Stimulated activated CD8-positive, alpha-beta memory T cell treated with anti-CD3 and anti-CD28 coated beads, Interleukin-7, amount 100 ng/mL, for 24 hours (primary cell): ENCODE measurements around the gene KLF3.
"Not testable (repeated sequence)": the region's sequence is repeated elsewhere in the genome, so short reads cannot be mapped to it uniquely, and the experiment has no call there.

Source experiments
- DNase-seq: peaks from one replicate; pipeline ENCODE4 v3.0.0-alpha.2; 2020; ENCODE audit warnings: low read depth

Gene KLF3

DNA sequence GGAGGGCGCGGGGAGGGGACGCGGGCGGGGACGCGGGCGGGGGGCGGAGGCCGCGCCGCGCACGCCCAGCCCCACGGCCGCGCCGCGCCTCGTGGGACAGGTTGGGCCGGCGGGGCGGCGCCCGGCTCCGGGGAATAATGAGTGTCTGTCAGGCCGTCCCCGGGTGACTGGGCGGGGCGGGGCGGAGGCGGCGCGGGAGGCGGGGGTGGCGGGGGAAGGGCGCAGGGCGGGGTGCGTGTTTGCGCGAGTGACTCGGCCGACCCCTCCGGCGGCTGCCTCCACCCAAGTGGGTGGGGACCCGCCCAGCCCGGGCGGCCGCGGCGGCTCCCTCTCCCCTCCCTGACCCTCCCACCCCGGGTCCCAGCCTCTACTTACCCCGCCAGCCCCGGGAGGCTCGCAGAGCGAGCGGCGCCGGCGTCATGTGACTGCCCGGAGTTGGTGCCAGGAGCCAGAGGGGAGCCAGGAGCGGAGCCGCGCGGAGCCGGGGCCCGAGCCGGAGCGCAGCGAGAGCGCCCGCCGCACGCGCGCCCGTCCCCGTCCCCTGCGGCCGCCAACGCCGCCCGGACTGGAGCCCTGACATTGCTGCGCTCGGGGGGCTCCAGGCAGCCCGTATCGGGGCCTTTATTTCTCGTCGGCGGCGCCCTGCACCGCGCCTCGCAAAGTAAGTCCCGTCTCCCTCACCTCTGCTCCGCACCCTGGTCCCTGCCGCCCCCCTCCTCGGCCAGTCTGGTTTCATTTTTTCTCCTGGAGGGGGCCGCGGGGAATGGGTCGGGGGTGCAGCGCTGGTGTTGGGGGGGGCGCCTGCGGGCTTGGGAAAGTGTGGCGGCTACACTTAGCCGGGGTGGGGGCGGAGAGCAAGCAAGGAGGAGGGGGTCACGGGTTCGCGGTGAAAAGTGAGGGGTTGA is at the start of gene KLF3:
KLF3 (plus strand) TSS at position 399 of the 905 bp plus-strand sequence. CDS start 16,427 bp downstream, outside the sequence.
- DNase-seq, result peak; percentile 73

DNA sequence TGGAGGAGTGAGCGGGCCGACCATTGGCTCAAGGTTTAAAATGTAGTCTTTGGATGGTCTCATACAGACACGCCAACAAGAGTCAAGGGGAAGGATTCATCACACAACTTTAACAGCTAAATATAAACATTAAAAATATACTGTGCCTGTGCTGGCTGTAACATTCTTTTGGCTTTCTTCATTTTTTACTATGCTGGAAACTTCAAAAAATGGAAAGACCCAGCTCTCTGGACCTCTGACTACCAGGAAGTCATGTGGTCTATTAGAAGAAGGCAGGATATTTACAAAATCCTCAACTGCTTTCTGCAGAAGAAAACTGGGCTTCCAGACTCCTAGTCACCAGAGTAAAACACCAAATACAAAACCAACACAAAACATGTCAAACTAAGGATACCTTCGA is 49.8 kb upstream of the KLF3 start:
- DNase-seq, result no peak

DNA sequence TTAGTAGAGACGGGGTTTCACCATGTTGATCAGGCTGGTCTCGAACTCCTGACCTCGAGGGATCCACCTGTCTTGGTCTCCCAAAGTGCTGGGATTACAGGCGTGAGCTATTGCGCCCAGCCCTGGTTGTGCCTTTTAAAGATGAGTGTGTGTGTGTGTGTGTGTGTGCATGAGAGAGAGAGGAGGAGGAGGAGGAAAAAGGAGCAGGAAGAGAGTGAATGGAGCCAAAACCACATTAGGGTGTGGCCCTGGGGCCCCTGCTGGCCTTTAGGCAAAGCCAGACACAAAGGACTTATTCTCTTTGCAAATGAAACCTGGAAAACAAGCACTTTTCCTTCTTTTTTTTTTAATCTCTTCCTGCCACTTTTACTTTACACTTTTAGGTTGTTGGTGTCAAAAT is 48.2 kb upstream of the KLF3 start:
- DNase-seq, result no peak

GRCh38 chr4:38618505-38618904 is 45.5 kb upstream of the KLF3 start:
- no peak for DNase-seq

GRCh38 chr4:38619316-38619715 is 44.7 kb upstream of the KLF3 start:
- DNase-seq, result no peak

- no peak for DNase-seq
These were observed 43.9 kb upstream of the KLF3 start for GRCh38 chr4:38620065-38620464.

DNA sequence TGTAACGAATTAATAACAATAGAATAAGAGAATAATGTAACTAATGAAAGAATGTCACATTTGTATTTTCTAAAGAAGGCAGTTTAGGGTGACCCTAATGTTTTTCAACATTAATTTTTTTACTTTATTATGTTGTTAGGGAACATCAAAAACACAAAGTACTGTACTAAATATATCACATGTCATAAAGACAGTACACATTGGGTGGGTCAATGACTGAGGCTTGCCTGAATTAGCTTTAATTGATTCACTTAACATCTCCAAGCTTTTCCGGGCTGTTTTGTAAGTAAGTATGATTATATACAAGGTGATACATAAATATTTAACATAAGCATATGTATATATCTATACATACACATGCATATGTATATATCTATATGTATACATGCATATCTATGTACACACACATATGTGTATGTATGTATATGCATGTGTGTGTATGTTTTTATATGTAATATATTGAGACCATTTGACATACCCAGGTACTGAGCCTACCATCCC is 43.4 kb upstream of the KLF3 start:
- no peak for DNase-seq

DNA sequence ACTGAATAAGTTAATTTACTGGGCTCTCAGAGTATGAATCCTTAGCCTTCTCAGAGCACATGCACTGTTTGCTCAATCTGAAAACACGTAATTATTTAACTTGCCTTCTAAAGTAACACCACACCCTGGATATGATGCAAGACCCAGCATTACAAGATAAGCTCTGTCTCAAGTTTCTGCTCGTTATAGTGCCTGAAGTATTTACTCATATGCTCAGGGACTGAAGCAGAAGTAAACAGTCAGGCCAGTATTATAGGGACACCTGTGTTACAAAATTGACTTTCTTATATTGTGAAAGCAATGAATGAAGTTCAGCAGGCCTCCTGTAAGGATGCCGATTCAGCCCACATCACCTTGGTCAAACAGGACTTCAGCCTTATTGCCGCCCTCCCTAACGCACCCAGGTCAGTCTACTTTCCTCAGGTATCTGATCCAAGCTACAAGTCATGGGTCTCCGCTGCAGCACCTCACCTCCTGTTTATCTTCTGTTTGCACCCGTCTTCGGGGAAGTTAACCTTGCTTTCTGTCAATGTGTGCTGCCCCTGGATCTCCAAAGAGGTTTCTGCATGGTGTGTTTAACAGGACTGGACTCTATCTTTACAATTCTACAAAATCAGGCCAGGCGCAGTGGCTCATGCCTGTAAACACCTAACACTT is 42.8 kb upstream of the KLF3 start:
- no peak for DNase-seq

DNA sequence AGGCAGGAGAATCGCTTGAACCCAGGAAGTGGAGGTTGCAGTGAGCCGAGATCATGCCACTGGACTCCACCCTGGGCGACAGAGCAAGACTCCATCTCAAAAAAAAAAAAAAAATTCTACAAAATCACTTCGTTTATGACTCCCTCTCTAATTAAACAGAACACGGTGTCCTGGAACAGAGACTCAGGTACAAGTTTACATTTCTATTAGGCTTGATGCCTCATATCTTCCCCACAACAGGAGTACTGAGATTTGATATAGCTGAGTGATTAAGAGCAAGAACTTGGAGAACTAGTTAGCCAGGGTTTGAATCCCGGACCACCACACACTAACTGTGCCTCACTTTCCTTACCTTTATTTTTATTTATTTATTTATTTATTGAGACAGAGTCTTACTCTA is 42.2 kb upstream of the KLF3 start:
- no peak for DNase-seq

- DNase-seq, result not testable (repeated sequence)
These were observed 41.7 kb upstream of the KLF3 start for GRCh38 chr4:38622340-38622739.

- no peak for DNase-seq
These were observed 40.7 kb upstream of the KLF3 start for GRCh38 chr4:38623260-38623659.

- DNase-seq, result no peak
These were observed 39.7 kb upstream of the KLF3 start for GRCh38 chr4:38624311-38624710.

DNA sequence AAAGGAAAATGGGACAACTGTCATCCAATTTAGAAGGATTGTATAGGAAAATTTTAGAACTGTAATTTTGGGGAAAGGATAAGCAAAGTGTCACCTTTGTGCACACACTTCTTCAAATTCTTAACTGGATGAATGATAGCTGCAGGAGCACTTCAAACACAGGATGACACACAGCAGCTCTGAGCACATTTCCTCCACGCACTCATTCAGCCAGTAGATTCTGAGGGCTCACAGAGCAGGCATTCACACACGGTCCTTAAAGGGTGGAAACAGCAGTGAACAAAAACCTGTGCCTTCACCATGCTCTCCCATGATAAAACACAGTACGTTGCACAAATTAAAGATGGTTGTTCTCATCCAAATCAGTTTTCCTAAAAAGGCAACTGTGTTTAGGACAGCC is 38.5 kb upstream of the KLF3 start:
- DNase-seq, result no peak

- DNase-seq, result not testable (repeated sequence)
These were observed 37.0 kb upstream of the KLF3 start for GRCh38 chr4:38626901-38627444.

DNA sequence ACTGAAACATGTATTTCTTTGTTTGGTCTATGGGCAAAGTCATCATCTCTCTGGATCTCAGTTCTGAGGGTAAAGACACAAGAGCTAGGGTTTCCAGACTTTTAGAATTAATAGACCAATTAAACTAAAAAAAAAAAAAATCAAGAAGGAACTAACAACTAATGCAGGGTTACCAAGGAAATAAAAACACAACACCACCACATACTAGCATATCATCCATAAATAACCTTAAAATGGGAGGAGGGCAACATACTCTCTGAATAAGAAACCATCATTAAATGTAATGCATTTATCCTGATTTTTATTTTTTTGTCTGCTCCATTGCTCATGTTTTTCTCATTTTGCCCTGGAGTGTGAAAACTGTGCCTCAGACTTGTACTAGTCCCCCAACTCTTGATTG is 33.5 kb upstream of the KLF3 start:
- no peak for DNase-seq

- DNase-seq, result no peak
These were observed 29.8 kb upstream of the KLF3 start for GRCh38 chr4:38634047-38634759.

GRCh38 chr4:38639242-38639641 is 24.8 kb upstream of the KLF3 start:
- DNase-seq, result no peak

DNA sequence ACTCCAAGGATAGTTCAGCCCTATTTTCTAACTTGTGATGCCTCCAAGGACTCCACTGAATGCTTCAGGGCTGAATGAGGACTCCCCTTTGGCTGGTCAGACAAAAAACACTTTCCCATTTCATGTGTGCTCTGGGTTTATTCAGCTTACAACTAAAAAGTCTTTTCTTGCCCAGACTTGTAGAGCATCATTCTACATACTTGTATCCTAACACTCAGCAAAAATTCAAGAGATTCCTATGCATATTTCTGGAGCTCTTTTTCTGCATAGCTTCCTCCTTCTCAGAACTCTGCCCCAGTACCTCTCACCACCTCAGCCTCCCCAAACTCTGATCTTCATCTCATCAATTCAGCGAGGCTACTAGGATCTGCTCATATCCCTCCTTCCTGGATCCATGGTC is 22.2 kb upstream of the KLF3 start:
- DNase-seq, result no peak

DNA sequence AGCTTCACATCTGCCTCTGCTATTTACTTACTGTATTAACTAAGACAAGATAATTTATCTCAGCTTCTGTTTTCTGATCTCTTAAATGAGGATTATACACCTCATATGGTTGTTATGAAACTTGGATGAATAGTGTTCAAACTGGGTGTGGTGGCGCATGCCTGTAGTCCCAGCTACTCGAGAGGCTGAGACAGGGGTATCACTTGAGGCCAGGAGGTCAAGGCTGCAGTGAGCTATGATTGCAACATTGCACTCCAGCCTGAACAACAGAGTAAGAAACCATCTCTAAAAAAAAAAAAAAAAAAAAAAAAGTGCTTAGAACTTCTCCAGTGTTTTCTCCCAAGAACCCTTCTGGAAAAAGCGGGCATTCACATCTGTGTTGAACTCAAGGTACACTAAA is 19.8 kb upstream of the KLF3 start:
- DNase-seq, result no peak

GRCh38 chr4:38647101-38647819 is 16.7 kb upstream of the KLF3 start:
- DNase-seq, result no peak

DNA sequence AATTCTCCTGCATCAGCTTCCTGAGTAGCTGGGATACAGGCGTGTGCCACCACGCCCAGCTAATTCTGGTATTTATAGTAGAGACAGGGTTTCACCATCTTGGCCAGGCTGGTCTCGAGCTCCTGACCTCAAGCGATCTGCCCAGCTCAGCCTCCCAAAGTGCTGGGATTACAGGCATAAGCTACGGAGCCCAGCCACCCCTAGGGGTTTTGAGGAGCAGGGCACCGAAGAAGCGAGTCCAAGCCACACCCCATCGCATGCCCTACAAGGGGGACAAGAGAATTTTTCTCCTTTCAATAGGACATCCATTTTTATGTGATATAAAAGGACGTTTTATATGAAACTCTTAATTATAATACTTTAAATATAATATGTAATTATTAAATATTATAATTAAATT is 13.9 kb upstream of the KLF3 start:
- DNase-seq, result no peak

DNA sequence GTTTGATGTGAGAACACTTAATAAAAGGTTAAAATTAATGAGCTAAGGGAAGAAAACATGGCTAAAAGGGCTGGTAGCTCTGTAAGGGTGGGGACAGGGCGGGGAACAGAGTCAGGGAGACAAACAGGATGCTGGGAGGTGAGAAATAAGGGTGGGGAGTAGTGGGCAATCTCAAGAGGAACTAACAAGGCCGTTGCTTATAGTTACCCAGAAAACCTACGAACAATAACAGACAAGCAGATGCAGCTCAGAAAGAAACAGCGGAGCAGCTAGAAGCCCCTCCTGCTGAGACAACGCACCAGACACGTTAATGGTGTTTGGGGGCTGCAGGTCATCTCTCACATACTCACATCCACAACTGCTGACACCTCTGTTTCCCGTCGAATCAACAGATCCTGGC is 9.7 kb upstream of the KLF3 start:
- no peak for DNase-seq
